GM13976 (cell line): ENCODE results near the gene APOA1.
"Not testable (repeated sequence)": the region's sequence is repeated elsewhere in the genome, so short reads cannot be mapped to it uniquely, and the experiment has no call there.

Experiments used
- DNase-seq: peaks from one replicate; pipeline ENCODE4 v3.0.0; 2012; ENCODE audit warnings: low spot score
- in situ Hi-C: fragments of 300-500 bp; cut with MboI; formaldehyde crosslinking; loops from one replicate; pipeline ENCODE4 v1.12.0; 2022; ENCODE audit warnings: low sequenced_read_pairs, mixed read lengths, inconsistent platforms; ENCODE audit not compliant: unreplicated experiment
- TF ChIP-seq, protein P1 (sequence below): IDR thresholded peaks from 2 replicates; pipeline ENCODE4 v1.5.1; 2012; ENCODE audit warnings: borderline replicate concordance, mild to moderate bottlenecking; ENCODE audit not compliant: insufficient read depth; ENCODE audit errors: extremely low read depth, missing control alignments, control extremely low read depth

The APOA1 gene

DNA sequence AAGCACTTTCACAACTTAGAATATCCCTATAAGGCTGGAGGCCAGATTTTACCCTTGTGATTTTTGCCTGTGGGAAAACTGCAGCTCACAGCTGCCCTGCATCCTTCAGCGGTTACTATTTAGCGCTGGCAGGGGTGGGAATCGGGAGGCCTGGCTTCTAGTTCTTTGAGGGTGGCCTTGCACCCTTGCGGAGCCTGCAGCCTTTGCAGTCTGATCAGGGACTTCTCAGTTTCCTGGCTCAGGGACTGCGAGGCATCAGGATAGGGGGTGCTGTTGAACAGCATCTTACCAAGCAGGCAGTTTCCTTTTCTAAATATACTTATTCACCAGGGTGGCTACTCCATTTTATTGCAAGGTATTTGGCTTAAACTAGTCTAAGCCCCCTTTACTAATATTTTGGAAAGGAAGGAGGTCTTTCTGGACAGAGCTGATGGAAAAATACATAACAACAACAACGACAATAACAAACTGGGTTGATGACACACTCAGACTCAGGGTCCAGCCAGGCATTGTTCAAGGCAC, 2.9 kb upstream of the APOA1 start:
- in situ Hi-C loops = no loop called here
- TF ChIP-seq, protein P1, sequence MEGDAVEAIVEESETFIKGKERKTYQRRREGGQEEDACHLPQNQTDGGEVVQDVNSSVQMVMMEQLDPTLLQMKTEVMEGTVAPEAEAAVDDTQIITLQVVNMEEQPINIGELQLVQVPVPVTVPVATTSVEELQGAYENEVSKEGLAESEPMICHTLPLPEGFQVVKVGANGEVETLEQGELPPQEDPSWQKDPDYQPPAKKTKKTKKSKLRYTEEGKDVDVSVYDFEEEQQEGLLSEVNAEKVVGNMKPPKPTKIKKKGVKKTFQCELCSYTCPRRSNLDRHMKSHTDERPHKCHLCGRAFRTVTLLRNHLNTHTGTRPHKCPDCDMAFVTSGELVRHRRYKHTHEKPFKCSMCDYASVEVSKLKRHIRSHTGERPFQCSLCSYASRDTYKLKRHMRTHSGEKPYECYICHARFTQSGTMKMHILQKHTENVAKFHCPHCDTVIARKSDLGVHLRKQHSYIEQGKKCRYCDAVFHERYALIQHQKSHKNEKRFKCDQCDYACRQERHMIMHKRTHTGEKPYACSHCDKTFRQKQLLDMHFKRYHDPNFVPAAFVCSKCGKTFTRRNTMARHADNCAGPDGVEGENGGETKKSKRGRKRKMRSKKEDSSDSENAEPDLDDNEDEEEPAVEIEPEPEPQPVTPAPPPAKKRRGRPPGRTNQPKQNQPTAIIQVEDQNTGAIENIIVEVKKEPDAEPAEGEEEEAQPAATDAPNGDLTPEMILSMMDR = no peak
- DNase-seq = no peak

DNA sequence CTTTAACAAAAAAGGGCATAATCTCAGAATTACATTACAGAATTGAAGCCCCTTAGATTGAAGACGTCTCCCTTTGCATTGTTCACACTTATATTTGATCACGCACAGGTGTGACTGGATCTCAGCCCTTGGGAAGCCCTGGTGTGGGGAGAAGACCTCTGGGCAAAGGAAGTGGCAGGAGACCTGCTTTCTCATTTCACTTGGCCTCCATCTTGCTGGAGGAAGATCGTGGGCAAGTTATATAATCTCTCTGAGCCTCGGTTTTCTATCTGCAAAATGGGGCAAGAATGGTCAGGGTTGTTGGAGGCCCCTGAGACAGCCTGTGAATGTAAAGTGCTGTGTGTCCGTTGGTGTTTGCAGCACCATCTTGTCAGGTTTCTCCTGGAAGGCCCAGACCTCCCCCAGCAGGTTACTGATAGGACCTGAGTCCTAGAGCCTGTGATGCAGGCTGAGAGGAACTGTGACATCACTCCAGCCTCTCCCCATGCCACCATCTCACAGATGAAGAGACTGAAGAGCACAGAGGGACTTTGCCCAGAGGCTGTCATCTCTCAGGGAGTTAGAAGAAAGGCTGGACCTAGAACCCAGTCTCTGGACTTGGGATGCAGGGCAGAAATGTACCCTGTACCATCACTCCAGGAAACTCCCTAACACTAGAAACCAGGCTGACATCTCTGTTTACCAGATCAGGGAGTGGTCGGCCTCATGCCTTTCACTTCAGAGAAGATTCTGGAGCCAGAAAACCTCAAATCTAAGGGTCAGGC, 1.1 kb upstream of the APOA1 start:
- TF ChIP-seq, protein P1 = no peak
- no peak for DNase-seq
- in situ Hi-C loops = no loop called here

- in situ Hi-C loops = no loop called here
These were observed 810 bp downstream of the APOA1 start for GRCh38 chr11:116836632-116836991.

DNA sequence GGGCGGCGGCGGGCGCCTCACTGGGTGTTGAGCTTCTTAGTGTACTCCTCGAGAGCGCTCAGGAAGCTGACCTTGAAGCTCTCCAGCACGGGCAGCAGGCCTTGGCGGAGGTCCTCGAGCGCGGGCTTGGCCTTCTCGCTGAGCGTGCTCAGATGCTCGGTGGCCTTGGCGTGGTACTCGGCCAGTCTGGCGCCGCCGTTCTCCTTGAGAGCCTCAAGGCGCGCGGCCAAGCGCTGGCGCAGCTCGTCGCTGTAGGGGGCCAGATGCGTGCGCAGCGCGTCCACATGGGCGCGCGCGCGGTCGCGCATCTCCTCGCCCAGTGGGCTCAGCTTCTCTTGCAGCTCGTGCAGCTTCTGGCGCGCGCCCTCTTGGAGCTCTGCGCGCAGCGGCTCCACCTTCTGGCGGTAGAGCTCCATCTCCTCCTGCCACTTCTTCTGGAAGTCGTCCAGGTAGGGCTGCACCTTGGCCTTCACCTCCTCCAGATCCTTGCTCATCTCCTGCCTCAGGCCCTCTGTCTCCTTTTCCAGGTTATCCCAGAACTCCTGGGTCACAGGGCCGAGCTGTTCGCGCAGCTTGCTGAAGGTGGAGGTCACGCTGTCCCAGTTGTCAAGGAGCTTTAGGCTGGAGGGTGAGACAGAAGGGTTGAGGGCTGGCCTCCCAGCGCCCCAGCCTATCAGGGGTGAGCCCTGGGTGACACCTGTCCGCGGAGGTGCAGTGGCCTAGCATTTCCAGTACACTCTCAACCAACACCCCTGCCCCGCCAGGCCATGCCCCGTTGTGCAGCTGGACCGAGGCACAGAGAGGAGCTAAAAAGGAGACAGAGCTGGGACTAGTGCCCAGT, 1.4 kb downstream of the APOA1 start:
- DNase-seq = peak; percentile 94
- in situ Hi-C loops = no loop called here
- TF ChIP-seq, protein P1 = peak; percentile 65

More at GRCh38 chr11:116836632-116836991, 810 bp downstream of the APOA1 start:
- TF ChIP-seq, protein P1 = no peak
- DNase-seq = no peak

GRCh38 chr11:116835042-116835772, 2.2 kb downstream of the APOA1 start:
- TF ChIP-seq, protein P1 = no peak
- in situ Hi-C loops = no loop called here
- peak; percentile 55 for DNase-seq

- in situ Hi-C loops, DNase-seq: not testable (repeated sequence)
These were observed 2.8 kb downstream of the APOA1 start for GRCh38 chr11:116834535-116835041.
